ENCODE data around the gene IL2RG. TPM values are rescaled to one million over a fixed set of nuclear protein-coding genes. Genes with fewer than 3 reads are reported as not detected.

The IL2RG gene
- total RNA-seq, 1 donor from 2014 or later: not detected

- H3K4me3 ChIP-seq (ENCODE audit: low read depth, low read length): no peak overlapping the region
- no peak for TF ChIP-seq CTCF (conservative IDR thresholded peaks at IDR 0.05; ENCODE audit: low read depth, low read length)
- DNase-seq (ENCODE audit: low read depth): no peak
Measured at GRCh38 chrX:71060127-71060526, 51.2 kb downstream of the IL2RG start.

DNA sequence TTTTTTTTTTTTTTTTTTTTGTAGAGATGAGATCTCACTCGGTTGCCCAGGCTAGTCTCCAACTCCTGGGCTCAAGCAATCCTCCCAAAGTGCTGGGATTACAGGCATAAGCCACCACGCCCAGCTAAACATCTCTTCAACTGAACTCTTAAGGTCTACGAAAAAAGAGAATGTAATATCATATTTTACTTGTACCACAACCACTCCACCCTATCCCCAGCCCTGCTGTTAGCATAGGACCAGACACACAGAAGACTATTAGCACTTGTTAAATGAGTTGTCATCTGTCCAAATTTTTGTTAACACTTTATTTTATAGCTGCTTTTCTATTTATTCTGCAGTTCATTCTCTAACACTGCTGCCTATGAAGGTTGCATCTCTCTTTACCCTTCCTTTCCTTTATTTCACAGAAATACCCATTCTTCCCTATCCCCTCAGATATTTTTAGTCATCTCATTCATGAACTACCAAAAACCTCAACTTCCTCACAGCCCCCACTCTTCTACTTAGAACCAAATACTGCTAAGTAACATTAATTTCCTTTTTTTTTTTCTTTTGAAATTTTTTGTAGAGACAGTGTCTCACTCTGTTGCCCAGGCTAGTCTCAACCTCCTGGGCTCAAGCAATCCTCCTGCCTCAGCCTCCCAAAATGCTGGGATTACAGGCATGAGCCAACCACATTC, 53.4 kb downstream of the IL2RG start:
- no peak overlapping the region for H3K4me3 ChIP-seq (ENCODE audit: low read depth, low read length)
- no peak for TF ChIP-seq CTCF (conservative IDR thresholded peaks at IDR 0.05; ENCODE audit: low read depth, low read length)
- DNase-seq (ENCODE audit: low read depth): no peak

Other genes with a start within 250 kb of the IL2RG start
- not detected in 2 replicates for gene TEX11, start 202.9 kb downstream of the IL2RG start, total RNA-seq
- gene SLC7A3, start 180.5 kb downstream of the IL2RG start, total RNA-seq: 0.07 TPM in 1 of 2 replicates, not detected in the other
- gene SNX12, start 43.2 kb downstream of the IL2RG start, total RNA-seq: 50.9 and 53.0 TPM in 2 replicates
- gene FOXO4, start 15.7 kb downstream of the IL2RG start, total RNA-seq: 2.7 and 4.7 TPM in 2 replicates
- not detected in 2 replicates for gene CXorf65, start 4.8 kb downstream of the IL2RG start, total RNA-seq
- gene MED12, start 7.0 kb upstream of the IL2RG start, total RNA-seq: 13.4 and 14.9 TPM in 2 replicates
- gene NLGN3, start 33.3 kb upstream of the IL2RG start, total RNA-seq: not detected in 2 replicates
- gene GJB1, start 111.6 kb upstream of the IL2RG start, total RNA-seq: 0.07 and 0.40 TPM in 2 replicates
- 13.8 and 14.6 TPM in 2 replicates for gene ZMYM3, start 142.6 kb upstream of the IL2RG start, total RNA-seq
- 424 and 435 TPM in 2 replicates for gene NONO, start 172.1 kb upstream of the IL2RG start, total RNA-seq
- gene ITGB1BP2, start 190.2 kb upstream of the IL2RG start, total RNA-seq: 0.29 and 0.52 TPM in 2 replicates

Data from epithelial cell of proximal tubule (primary cell).